GM12874 (cell line): ENCODE data around the gene TRAF6.

Experiments
- CTCF ChIP-seq: IDR thresholded peaks from 2 replicates; pipeline ENCODE4 v1.5.1; 2011; ENCODE audit warnings: low read depth, mild to moderate bottlenecking, control low read depth, low read length, moderate library complexity; ENCODE audit not compliant: insufficient read depth

Gene TRAF6

GRCh38 chr11:36438126-36438525 is 71.9 kb downstream of the TRAF6 start:
- TF ChIP-seq CTCF = no peak

GRCh38 chr11:36437413-36437812 is 72.7 kb downstream of the TRAF6 start:
- no peak for TF ChIP-seq CTCF
